HG02870 (cell line): ENCODE measurements around the gene PTPRH.

ENCODE experiments used
- ATAC-seq: cut with Tn5 transposase; IDR thresholded peaks from one replicate; pipeline ENCODE4 v1.9.1; 2021; ENCODE audit warnings: mild to moderate bottlenecking, moderate library complexity; ENCODE audit not compliant: unreplicated experiment

The PTPRH gene

GRCh38 chr19:55246462-55247451, 37.5 kb upstream of the PTPRH start:
- no peak for ATAC-seq

- ATAC-seq, result no peak
Measured at GRCh38 chr19:55245236-55245904, 36.1 kb upstream of the PTPRH start.

- no peak for ATAC-seq
Measured at GRCh38 chr19:55244004-55244680, 34.8 kb upstream of the PTPRH start.

GRCh38 chr19:55242517-55242916, 33.2 kb upstream of the PTPRH start:
- ATAC-seq, result no peak

DNA sequence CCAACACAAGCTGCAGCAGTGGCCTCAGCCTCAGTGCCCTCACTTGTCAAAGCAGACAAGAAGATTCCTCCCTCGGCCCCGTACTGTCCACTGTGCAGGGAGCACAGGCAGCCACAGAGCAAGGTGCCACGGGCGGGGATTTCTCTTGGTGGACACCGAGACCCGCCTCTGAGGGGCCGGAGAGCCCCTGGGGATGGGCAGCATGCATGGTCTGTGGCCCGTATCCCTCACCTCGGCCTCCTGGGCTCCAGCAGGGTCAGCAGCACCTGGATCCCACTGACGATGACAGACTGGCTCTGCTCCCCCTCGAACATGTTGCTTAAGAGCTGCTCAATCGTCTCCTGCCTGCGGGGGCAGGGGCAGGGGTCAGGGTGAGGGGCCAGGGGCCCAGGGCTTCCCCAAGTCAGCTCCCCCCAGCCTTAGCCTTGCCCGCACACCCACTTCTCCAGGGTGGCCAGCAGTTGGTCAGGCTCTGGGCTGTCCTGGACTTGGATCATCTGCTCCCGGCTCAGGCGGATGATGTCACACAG, 32.7 kb upstream of the PTPRH start:
- ATAC-seq, result no peak

DNA sequence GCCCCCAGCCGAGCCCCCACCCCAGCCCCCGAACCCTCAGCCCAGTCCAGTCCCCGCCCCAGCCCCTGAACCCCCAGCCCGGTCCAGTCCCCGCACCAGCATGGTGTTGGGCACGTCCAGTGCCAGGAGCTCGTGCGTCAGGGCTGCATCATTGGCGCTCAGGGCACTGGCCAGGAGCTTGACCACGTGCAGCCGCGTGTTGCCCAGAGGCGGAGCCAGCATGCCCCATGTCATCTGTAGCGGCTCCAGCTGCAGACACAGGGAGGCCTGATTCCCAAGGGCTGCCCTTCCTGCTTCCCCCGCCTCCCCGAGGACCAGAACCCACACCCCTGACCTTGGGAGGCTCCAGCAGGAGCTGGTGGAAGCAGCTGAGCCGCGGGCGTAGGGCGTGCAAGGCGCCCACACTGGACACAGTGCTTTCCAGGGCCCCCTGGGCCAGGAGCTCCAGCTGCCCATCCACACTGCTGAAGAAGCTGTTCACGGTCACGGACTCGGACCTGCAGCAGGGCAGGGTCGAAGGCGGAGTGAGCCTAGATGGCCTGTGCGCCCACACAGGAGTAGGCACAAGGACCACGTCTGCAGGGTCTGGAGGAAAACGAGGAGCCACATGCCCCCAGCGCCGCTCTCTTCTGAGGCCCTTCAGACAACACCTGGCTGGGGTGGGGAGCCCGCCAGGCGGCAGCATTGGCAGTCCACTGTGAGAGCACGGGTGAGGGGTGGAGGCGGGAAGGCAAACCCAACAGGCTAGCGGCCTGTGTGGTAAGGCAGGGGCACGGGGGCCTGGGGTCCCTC, 32.0 kb upstream of the PTPRH start:
- ATAC-seq, result no peak

- ATAC-seq, result no peak
Measured at GRCh38 chr19:55240713-55241020, 31.4 kb upstream of the PTPRH start.

DNA sequence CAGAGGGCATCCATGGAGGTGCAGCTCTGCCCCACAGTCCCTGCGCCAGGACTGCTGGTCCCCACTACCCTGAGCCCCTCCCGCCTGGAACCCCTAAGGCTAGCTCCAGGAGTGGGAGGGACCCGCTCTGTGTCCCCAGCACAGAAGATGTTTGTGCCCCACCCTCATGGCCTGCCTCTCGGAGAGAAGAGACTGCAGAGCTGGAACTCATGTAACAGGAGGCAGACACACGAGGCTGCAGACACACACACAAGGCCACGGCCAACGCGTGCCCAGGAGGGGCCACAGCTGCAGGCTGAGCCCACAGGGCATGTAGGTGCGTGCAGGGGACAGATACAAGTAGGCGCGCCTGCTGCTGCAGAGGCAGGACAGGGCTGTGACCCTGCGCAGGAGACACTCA, 29.7 kb upstream of the PTPRH start:
- no peak for ATAC-seq

DNA sequence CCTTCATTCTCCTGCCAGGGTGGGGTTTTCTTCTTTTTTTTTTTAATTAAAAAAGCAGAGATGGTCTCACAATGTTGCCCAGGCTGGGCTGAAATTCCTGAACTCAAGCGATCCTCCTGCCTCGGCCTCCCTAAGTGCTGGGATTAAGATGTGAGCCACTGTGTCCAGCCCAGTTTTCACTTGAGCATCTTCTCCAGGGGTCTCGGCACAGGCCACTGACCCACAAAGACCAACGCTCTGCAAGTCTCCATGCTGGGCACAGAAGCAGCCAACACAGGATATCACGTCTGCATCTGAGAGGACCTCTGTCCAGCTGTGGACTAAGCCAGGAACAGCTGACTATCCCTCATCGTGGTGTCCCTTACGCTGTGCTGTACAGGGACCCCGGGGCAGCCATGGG, 28.7 kb upstream of the PTPRH start:
- ATAC-seq, result no peak

GRCh38 chr19:55232986-55233385, 23.7 kb upstream of the PTPRH start:
- no peak for ATAC-seq

- ATAC-seq, result no peak
Measured at GRCh38 chr19:55232286-55232602, 22.9 kb upstream of the PTPRH start.

DNA sequence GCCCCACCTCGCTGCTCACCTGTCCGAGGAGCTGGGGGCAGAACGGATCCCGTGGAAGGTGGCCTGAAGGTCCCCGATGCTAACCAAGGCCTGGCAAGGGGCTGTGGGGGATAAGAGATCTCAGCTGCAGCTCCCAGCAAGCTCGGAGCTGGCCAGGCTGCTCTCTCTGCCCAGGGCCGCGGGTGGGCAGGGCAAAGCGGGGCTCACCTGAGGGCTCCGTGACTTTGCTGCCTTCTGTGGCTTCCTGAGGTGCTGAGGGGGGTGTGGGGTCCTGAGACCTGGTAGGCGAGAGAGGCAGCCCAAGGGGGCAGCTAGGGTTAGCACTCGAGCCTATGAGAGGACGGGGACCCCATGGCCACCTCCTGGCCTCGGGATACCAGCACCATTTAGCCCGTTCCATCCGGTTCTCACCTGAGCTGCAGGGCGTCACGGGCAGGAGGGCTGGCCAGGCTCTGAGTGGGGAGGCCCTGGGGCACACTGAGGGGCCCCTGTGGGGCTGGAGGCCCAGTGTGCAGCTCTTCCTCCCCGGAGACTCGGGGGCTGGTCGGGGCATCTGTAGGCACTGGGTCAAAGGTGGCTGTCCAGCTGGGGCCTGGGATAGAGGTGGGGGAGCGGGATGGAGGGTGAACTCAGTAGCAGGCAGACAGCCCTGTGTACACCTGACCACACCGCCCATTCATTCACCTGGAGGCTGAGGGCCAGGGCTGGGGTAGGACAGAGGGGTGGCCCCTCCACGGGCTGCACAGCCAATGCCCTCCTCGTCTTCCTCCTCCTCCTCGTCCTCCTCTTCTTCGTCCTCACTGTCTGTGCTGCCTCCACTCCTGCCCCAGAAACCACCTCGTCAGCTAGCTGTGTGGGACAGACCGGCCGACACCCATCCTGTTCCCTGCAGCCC, 22.3 kb upstream of the PTPRH start:
- no peak for ATAC-seq

GRCh38 chr19:55230780-55231179, 21.5 kb upstream of the PTPRH start:
- ATAC-seq, result no peak

DNA sequence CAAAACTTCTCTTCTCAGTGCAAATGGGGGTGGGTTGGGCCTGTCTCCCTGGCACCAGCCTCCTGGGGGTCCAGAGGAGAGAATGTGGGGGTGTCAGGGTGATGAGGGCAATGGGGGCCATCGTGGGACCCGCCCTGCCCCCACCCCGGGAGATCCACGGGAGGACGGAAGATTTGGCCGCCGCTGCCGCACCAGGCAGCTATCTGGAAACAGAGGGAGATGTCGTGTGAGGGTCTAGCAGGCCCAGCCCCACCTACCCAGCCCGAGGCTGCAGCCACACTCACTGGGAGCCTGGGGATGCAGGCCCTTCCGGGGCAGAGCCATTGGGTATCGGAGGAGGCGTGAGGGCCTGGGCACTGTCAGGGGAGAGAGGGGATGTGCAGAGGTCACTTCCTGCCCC, 21.0 kb upstream of the PTPRH start:
- no peak for ATAC-seq

GRCh38 chr19:55229789-55230182, 20.5 kb upstream of the PTPRH start:
- ATAC-seq, result no peak

DNA sequence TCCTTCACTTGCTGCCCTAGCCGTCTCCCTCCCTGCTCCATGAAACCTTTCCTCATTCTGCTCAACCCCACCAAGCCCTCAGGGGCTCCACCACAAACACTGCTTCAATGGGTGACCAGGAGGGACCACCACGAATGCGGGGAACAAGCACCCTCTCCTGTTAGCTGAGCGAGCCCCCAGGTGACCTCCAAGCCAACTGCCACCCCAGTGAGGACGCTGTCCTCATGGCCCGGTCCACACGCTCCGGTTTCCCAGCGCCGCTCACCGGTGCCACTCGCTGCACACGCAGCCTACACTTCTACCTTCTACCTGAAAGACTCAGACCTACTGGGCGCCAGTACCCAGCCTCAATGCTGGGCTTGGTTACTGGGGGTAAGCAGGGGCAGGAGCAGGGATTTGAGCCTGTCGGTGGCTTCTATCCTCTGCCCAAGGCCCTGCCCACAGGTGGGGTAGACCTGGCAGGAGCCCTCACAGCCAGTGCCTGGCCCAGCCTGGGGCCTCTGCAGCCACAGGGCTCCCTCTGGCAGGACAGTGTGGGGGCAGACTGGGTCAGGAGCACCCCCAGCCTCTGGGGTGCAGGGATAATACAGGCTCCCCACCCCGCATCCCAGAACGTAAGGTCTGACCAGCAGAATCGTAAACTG, 20.0 kb upstream of the PTPRH start:
- ATAC-seq, result no peak

- ATAC-seq, result no peak
Measured at GRCh38 chr19:55228403-55229031, 19.2 kb upstream of the PTPRH start, which contains the start of gene TMEM86B. Gene TMEM86B, minus strand, starts transcription at chr19:55228763. Its CDS starts 22 bp downstream, at chr19:55228741.

DNA sequence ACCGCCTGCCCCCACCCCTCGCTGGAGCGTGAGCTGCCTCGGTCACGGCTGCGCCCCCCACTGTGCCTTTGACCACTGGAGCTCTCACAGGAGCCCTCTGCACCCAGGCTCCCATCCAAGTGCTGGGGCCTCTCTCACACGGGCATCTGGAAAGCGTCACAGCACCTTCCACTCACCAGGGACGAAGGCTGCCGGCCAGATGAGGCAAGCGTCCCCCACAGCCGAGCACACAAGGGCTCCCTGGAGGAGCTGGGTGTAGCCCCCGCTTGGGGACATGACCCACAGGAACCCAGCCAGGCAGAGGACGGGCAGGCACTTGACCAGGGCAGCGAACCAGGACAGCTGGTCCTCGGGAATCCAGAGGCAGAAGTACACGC, 18.7 kb upstream of the PTPRH start:
- ATAC-seq, result no peak
